MM.1S (cell line): ENCODE results near the gene NLRP6.

Experiments used
- DNase-seq: peaks from one replicate; pipeline ENCODE4 v3.0.0-alpha.2; 2015
- H2AFZ ChIP-seq: fragments of 300-600 bp; sonication (generic); 2 replicates; pipeline ENCODE4 v1.6.0; 2016; ENCODE audit warnings: antibody characterized with exemption, low read length
- H3F3A ChIP-seq: fragments of 300-600 bp; sonication (generic); 2 replicates; pipeline ENCODE4 v1.6.1; 2016; ENCODE audit warnings: mild to moderate bottlenecking, antibody characterized with exemption, low read length, moderate library complexity, mixed read lengths; ENCODE audit not compliant: insufficient read depth
- H3K27ac ChIP-seq: fragments of 300-600 bp; sonication (generic); 2 replicates; pipeline ENCODE4 v1.5.1; 2016; ENCODE audit warnings: mild to moderate bottlenecking, low read length
- H3K27me3 ChIP-seq: fragments of 300-600 bp; sonication (generic); replicated peaks from 2 replicates; pipeline ENCODE4 v1.6.0; 2016; ENCODE audit warnings: low read length; ENCODE audit not compliant: insufficient read depth
- H3K36me3 ChIP-seq: fragments of 300-600 bp; sonication (generic); replicated peaks from 2 replicates; pipeline ENCODE4 v1.6.1; 2016; ENCODE audit warnings: mild to moderate bottlenecking, low read length, mixed read lengths; ENCODE audit not compliant: insufficient read depth
- H3K4me1 ChIP-seq: fragments of 300-600 bp; sonication (generic); 2 replicates; pipeline ENCODE4 v1.6.1; 2016; ENCODE audit warnings: low read length, mixed read lengths
- H3K4me2 ChIP-seq: fragments of 300-600 bp; sonication (generic); 2 replicates; pipeline ENCODE4 v1.6.0; 2016; ENCODE audit warnings: low read depth, low read length
- H3K4me3 ChIP-seq: fragments of 300-600 bp; sonication (generic); 2 replicates; pipeline ENCODE4 v1.5.1; 2016; ENCODE audit warnings: low read length, mixed read lengths
- H3K79me2 ChIP-seq: fragments of 300-600 bp; sonication (generic); 2 replicates; pipeline ENCODE4 v1.6.1; 2016; ENCODE audit warnings: mixed run types, low read length, mixed read lengths
- H3K9ac ChIP-seq: fragments of 300-600 bp; sonication (generic); 2 replicates; pipeline ENCODE4 v1.6.1; 2016; ENCODE audit warnings: low read length, mixed read lengths
- H3K9me2 ChIP-seq: fragments of 300-600 bp; sonication (generic); replicated peaks from 2 replicates; pipeline ENCODE4 v1.6.1; 2016; ENCODE audit warnings: mild to moderate bottlenecking, low read length, mixed read lengths; ENCODE audit not compliant: insufficient read depth
- H3K9me3 ChIP-seq: fragments of 300-600 bp; sonication (generic); replicated peaks from 2 replicates; pipeline ENCODE4 v1.6.1; 2016; ENCODE audit warnings: mild to moderate bottlenecking, low read length, mixed read lengths; ENCODE audit not compliant: insufficient read depth
- H4K20me1 ChIP-seq: fragments of 300-600 bp; sonication (generic); 2 replicates; pipeline ENCODE4 v1.6.1; 2016; ENCODE audit warnings: mild to moderate bottlenecking, low read length, moderate library complexity, mixed read lengths; ENCODE audit not compliant: insufficient read depth
- CTCF ChIP-seq: fragments of 300-600 bp; sonication (generic); IDR thresholded peaks from 2 replicates; pipeline ENCODE4 v1.5.1; 2016; ENCODE audit warnings: antibody characterized with exemption, low read length, mixed read lengths
- EZH2 ChIP-seq: fragments of 300-600 bp; sonication (generic); optimal IDR thresholded peaks from 2 replicates; pipeline ENCODE3; 2017; ENCODE audit warnings: low read depth, mild to moderate bottlenecking, antibody characterized with exemption, low read length, mixed read lengths
- EZH2phosphoT487 ChIP-seq: fragments of 300-600 bp; sonication (generic); IDR thresholded peaks from 2 replicates; pipeline ENCODE4 v1.6.1; 2018; ENCODE audit warnings: antibody characterized with exemption, low read length

NLRP6 gene

DNA sequence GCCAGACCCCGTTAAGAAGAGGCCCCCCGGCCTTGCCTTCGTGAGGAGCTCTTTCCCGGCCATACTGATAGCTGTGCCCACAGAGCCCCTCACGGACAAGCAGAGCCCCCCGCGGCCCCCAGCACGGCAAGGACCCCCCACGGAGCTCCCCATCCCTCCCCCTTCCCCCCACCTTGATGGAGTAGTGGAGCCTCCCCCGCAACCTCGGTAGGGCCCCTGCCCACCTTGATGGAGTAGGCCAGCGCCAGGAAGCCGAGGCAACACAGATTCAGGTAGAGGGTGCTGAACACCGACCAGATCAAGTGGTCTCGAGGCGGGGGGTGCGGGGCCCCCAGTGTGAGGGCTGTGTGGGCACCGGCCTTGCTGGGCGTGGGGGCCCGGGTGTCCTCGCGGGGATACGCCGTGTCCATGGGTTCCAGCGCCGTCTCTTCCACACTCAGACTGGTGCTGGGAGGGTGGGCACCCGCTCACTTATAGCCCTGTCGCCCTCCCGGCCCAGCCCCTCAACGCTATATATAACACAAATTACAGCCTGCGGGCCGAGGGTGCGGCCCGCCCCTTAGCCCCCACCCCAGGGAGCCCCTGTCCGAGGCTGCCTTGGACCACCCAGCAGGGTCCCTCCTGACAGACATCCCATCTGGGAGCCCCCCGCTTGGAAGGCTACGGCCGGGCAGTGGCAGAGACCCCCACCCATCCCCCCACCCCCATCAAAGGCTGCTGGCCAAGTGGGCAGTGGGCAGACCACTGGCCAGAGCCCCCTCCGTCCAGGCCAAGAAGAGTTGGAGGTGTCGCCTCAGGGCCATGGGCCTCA lies 21.1 kb downstream of the NLRP6 start, which contains the start of gene IFITM5:
Gene IFITM5, minus strand, starts transcription at position 446 of the 811 bp plus-strand sequence. Its CDS starts 36 bp downstream, at position 410.
- no peak within 1 kb of the TSS for H3K9ac ChIP-seq
- no peak for DNase-seq
- H3K4me2 ChIP-seq, result no peak within 1 kb of the TSS
- H3K9me2 ChIP-seq, result no peaks in the 10 kb centered on the region
- H3F3A ChIP-seq, result no peaks in the 10 kb centered on the region
- peaks cover 52% of the 10 kb centered on the region for H3K27me3 ChIP-seq
- no peaks in the 10 kb centered on the region for H4K20me1 ChIP-seq
- no peaks in the 10 kb centered on the region for H3K79me2 ChIP-seq
- no peak within 1 kb of the TSS for H2AFZ ChIP-seq
- no peaks in the 10 kb centered on the region for H3K4me1 ChIP-seq
- no peaks in the 10 kb centered on the region for H3K9me3 ChIP-seq
- no peak within 1 kb of the TSS for H3K4me3 ChIP-seq
- TF ChIP-seq CTCF (no peak), EZH2 (no peak), EZH2phosphoT487 (no peak)
- no peak within 1 kb of the TSS for H3K27ac ChIP-seq
- H3K36me3 ChIP-seq, result no peaks in the 10 kb centered on the region

- DNase-seq, result no peak
- no peaks in the 10 kb centered on the region for H3K79me2 ChIP-seq
- H3K4me3 ChIP-seq, result no peak overlapping the region
- no peak for TF ChIP-seq EZH2
- TF ChIP-seq EZH2phosphoT487, result no peak
- H3K36me3 ChIP-seq, result no peaks in the 10 kb centered on the region
- no peaks in the 10 kb centered on the region for H3K4me1 ChIP-seq
- H3K27ac ChIP-seq, result no peak overlapping the region
- H4K20me1 ChIP-seq, result no peaks in the 10 kb centered on the region
- H2AFZ ChIP-seq, result no peak overlapping the region
- H3K9ac ChIP-seq, result no peak overlapping the region
- no peaks in the 10 kb centered on the region for H3F3A ChIP-seq
- H3K9me3 ChIP-seq, result no peaks in the 10 kb centered on the region
- H3K27me3 ChIP-seq, result peaks cover 54% of the 10 kb centered on the region
- no peaks in the 10 kb centered on the region for H3K9me2 ChIP-seq
- no peak overlapping the region for H3K4me2 ChIP-seq
These were observed 21.9 kb downstream of the NLRP6 start for GRCh38 chr11:299951-300735.

- no peaks in the 10 kb centered on the region for H3K79me2 ChIP-seq
- H3F3A ChIP-seq, result no peaks in the 10 kb centered on the region
- no peak overlapping the region for H3K9ac ChIP-seq
- peaks cover 73% of the 10 kb centered on the region for H3K27me3 ChIP-seq
- H3K4me1 ChIP-seq, result no peaks in the 10 kb centered on the region
- H3K36me3 ChIP-seq, result no peaks in the 10 kb centered on the region
- no peaks in the 10 kb centered on the region for H3K9me2 ChIP-seq
- H3K4me3 ChIP-seq, result no peak overlapping the region
- no peaks in the 10 kb centered on the region for H4K20me1 ChIP-seq
- no peaks in the 10 kb centered on the region for H3K9me3 ChIP-seq
- H2AFZ ChIP-seq, result no peak overlapping the region
- H3K27ac ChIP-seq, result no peak overlapping the region
- TF ChIP-seq EZH2 (no peak), EZH2phosphoT487 (no peak), CTCF (no peak)
- DNase-seq, result no peak
- no peak overlapping the region for H3K4me2 ChIP-seq
These were observed 25.2 kb downstream of the NLRP6 start for GRCh38 chr11:303363-303762.
